HG03460 (cell line): ENCODE results near the gene ARHGAP26.
A peak's percentile ranks its signal among the peaks of the same experiment; 100 is the strongest.

ENCODE experiments used
- ATAC-seq: cut with Tn5 transposase; IDR thresholded peaks from one replicate; pipeline ENCODE4 v1.9.1; 2021; ENCODE audit not compliant: unreplicated experiment

The ARHGAP26 gene

GRCh38 chr5:143008032-143008431 is 237.9 kb downstream of the ARHGAP26 start:
- no peak for ATAC-seq

- ATAC-seq = peak; percentile 72
Measured at GRCh38 chr5:143008809-143009521, 238.8 kb downstream of the ARHGAP26 start.

GRCh38 chr5:143010351-143010750 is 240.2 kb downstream of the ARHGAP26 start:
- no peak for ATAC-seq

- no peak for ATAC-seq
Measured at GRCh38 chr5:143011585-143011984, 241.4 kb downstream of the ARHGAP26 start.

- ATAC-seq = no peak
Measured at GRCh38 chr5:143013176-143013891, 243.2 kb downstream of the ARHGAP26 start.

- no peak for ATAC-seq
Measured at GRCh38 chr5:143014017-143014651, 244.0 kb downstream of the ARHGAP26 start.

- no peak for ATAC-seq
Measured at GRCh38 chr5:143016777-143017516, 246.8 kb downstream of the ARHGAP26 start.

GRCh38 chr5:143017541-143017940 is 247.4 kb downstream of the ARHGAP26 start:
- no peak for ATAC-seq

- no peak for ATAC-seq
Measured at GRCh38 chr5:143017992-143018391, 247.8 kb downstream of the ARHGAP26 start.

GRCh38 chr5:143019157-143019556 is 249.0 kb downstream of the ARHGAP26 start:
- no peak for ATAC-seq

- ATAC-seq = peak; percentile 79
Measured at GRCh38 chr5:143019614-143020515, 249.7 kb downstream of the ARHGAP26 start.

GRCh38 chr5:143021595-143021994 is 251.4 kb downstream of the ARHGAP26 start:
- ATAC-seq = no peak

- peak; percentile 55 for ATAC-seq
Measured at GRCh38 chr5:143023411-143024096, 253.4 kb downstream of the ARHGAP26 start.

- no peak for ATAC-seq
Measured at GRCh38 chr5:143024228-143024920, 254.2 kb downstream of the ARHGAP26 start.

GRCh38 chr5:143025376-143025775 is 255.2 kb downstream of the ARHGAP26 start:
- ATAC-seq = no peak

GRCh38 chr5:143025971-143026370 is 255.8 kb downstream of the ARHGAP26 start:
- no peak for ATAC-seq

GRCh38 chr5:143026380-143026779 is 256.2 kb downstream of the ARHGAP26 start:
- no peak for ATAC-seq

- ATAC-seq = no peak
Measured at GRCh38 chr5:143029293-143029692, 259.1 kb downstream of the ARHGAP26 start.

GRCh38 chr5:143030349-143030748 is 260.2 kb downstream of the ARHGAP26 start:
- no peak for ATAC-seq
